SKM-1 treated with dmso at 0.1 percent for 144 hours (cell line): ENCODE measurements around the gene CHP2.

Experiments used
- DNase-seq: peaks from one replicate; lab custom pipeline; 2025; ENCODE audit not compliant: unreplicated experiment; lab: John Stamatoyannopoulos, UW

Gene CHP2

GRCh38 chr16:23803591-23804123 is 48.8 kb downstream of the CHP2 start:
- DNase-seq = peak; percentile 67

- peak; percentile 29 for DNase-seq
Measured at GRCh38 chr16:23807028-23807427, 52.2 kb downstream of the CHP2 start.
